Thoracic aorta (tissue), 2 donors: ENCODE results near the gene MARK3. TPM values are rescaled to one million over a fixed set of nuclear protein-coding genes. Genes with fewer than 3 reads are reported as not detected.

ENCODE experiments used
- ATAC-seq: fragments of 150-250 bp; one replicate; pipeline ENCODE4 v1.8.0; 2017; ENCODE audit warnings: low read depth; ENCODE audit not compliant: insufficient number of reproducible peaks, low FRiP score
- DNase-seq: peaks from one replicate; pipeline ENCODE4 v3.0.0-alpha.2; 2020; ENCODE audit warnings: low spot score
- H3K27ac ChIP-seq, 2 donors: fragments of 200-600 bp; sonication (generic); 1 replicate in 1 of 2; 2 replicates in 1 of 2; pipeline ENCODE4 v1.5.1; 2016; ENCODE audit warnings: mild to moderate bottlenecking in 2 of 2, moderate library complexity in 2 of 2
- H3K27me3 ChIP-seq: fragments of 200-600 bp; sonication (generic); replicated peaks from 2 replicates; pipeline ENCODE4 v1.6.0; 2016; ENCODE audit warnings: mild to moderate bottlenecking; ENCODE audit not compliant: insufficient read depth
- H3K36me3 ChIP-seq: fragments of 200-600 bp; sonication (generic); one replicate; pipeline ENCODE4 v1.5.1; 2016
- H3K4me1 ChIP-seq, 2 donors: fragments of 200-600 bp; sonication (generic); 1 replicate in 1 of 2; 2 replicates in 1 of 2; pipeline versions ENCODE4 v1.5.1 to v1.6.0; 2016; ENCODE audit warnings: low read depth in 2 of 2, mild to moderate bottlenecking in 1 of 2; ENCODE audit not compliant: control insufficient read depth in 1 of 2
- H3K4me3 ChIP-seq: fragments of 200-600 bp; sonication (generic); 2 replicates; pipeline ENCODE4 v1.5.1; 2016; ENCODE audit warnings: mild to moderate bottlenecking
- H3K9me3 ChIP-seq: fragments of 200-600 bp; sonication (generic); 2 replicates; pipeline ENCODE4 v1.5.1; 2016
- CTCF ChIP-seq: fragments of 200-600 bp; sonication (generic); IDR thresholded peaks from one replicate; pipeline ENCODE4 v1.5.1; 2019; ENCODE audit warnings: antibody characterized with exemption
- total RNA-seq, 2 donors: library from RNA; depleted of rRNA; stranded (reverse); fragments of >200 nt; gene quantifications; one replicate each; pipeline versions ENCODE4 v1.1.0 to v1.2.3, GENCODE V29; 2016

MARK3 gene
- total RNA-seq, 2 donors from 2014 or later, result 77.6 to 133 TPM

DNA sequence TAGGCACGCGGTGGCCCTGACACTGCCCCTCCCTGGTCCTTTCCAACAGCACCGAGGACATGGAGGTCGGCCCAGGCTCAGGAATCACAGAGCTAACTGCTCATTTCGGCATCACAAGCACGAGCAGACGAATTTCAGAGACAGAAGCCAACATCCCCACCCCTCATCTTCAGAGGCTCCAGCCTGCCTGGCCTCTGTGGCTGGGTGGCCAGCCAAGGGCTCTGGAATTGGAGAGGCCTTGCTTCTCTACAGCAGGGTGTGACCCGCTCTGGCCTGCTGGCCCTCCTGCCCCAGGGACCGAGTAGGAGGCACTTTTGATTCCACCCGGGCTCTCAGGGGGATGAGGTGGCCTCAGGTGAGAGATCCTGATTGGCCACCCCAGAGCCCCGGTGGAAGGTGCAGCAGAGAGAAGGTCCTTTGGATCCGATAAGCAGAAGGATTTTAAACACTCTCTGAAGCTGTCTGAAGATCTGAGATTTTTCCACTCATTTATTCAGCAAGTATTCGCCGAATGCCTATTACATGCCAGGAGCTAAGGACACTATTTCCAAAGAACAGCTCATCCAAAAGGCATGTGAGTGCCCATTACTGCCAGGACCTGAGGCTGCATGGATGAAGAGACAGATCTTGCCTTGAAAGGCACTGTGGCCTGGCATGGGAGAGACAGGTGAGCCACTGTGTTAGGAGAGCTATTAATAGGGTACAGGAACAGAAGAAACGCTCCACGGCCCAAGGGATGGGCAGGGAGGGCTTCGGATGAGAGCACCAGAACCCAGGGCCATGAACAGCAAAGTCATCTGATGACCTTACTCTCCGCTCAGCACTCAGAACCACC, 167.0 kb downstream of the MARK3 start:
- no peaks in the 10 kb centered on the region for H3K36me3 ChIP-seq
- H3K9me3 ChIP-seq, result no peaks in the 10 kb centered on the region
- peak overlapping the region; percentile 70 for H3K4me3 ChIP-seq
- TF ChIP-seq CTCF, result no peak
- H3K4me1 ChIP-seq, result peaks cover 30 to 43% of the 10 kb centered on the region in 2 donors
- H3K27me3 ChIP-seq, result no peaks in the 10 kb centered on the region
- ATAC-seq (peak; percentile 41), DNase-seq (no peak)
- peak overlapping the region; percentile 90 to 100 for H3K27ac ChIP-seq

GRCh38 chr14:103552846-103553210, 167.6 kb downstream of the MARK3 start:
- DNase-seq (no peak), ATAC-seq (no peak)
- H3K27ac ChIP-seq, result peak overlapping the region; percentile 90 to 100
- no peaks in the 10 kb centered on the region for H3K27me3 ChIP-seq
- no peaks in the 10 kb centered on the region for H3K36me3 ChIP-seq
- no peak for TF ChIP-seq CTCF
- no peaks in the 10 kb centered on the region for H3K9me3 ChIP-seq
- H3K4me3 ChIP-seq, result peak overlapping the region; percentile 70
- H3K4me1 ChIP-seq, result peaks cover 30 to 44% of the 10 kb centered on the region in 2 donors

Other genes with a start within 250 kb of the MARK3 start
- 100 to 1,000 TPM in 1 of 2 donors, 10 to 100 TPM in 1; 89.2 to 373 TPM for gene EIF5, start 51.2 kb upstream of the MARK3 start, total RNA-seq
- 100 to 1,000 TPM; 109 to 159 TPM for gene CKB, start 137.4 kb downstream of the MARK3 start, total RNA-seq
- gene TRMT61A, start 143.8 kb downstream of the MARK3 start, total RNA-seq, result 10 to 100 TPM; 18.6 to 18.8 TPM
- gene BAG5, start 177.2 kb downstream of the MARK3 start, total RNA-seq, result 10 to 100 TPM; 21.0 to 34.9 TPM
- 10 to 100 TPM in 1 of 2 donors, 1 to 10 TPM in 1; 8.0 to 17.6 TPM for gene COA8, start 177.5 kb downstream of the MARK3 start, total RNA-seq
- 100 to 1,000 TPM; 545 to 588 TPM for gene KLC1, start 243.8 kb downstream of the MARK3 start, total RNA-seq